ENCODE measurements around the gene SRSF1.

DNA sequence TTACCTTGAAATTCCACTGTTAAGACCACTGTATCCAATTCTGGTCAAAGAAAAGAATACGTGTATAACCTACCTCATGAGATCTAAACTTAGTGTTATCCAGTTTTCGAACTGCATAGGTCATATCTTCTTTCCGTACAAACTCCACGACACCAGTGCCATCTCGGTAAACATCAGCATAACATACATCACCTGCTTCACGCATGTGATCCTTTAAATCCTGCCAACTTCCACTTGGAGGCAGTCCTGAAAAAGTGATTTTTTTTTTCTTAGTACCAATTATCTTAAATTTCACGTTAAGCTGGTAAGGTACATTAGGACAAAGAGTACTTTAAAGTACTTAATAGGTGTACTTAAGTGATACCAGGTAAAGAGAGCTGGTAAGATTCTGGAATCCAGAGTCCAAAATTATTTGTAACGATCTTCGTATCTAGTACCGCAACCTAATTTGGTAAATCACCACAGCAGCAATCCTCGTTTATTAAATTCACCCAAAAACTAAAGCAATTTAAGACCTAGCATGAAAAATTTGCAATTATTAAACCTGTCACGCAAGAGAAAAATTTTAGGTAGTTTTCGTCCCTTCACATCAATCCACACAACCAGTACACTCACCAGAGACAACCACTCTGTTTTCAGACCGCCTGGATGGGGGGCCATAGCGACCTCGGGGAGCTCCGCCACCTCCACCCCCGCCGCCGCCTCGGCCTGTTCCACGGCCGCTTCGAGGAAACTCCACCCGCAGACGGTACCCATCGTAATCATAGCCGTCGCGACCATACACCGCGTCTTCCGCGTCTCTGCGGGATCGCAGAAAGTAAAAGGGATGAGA lies 1.1 kb downstream of the SRSF1 start:
- TF ChIP-seq, protein P1, sequence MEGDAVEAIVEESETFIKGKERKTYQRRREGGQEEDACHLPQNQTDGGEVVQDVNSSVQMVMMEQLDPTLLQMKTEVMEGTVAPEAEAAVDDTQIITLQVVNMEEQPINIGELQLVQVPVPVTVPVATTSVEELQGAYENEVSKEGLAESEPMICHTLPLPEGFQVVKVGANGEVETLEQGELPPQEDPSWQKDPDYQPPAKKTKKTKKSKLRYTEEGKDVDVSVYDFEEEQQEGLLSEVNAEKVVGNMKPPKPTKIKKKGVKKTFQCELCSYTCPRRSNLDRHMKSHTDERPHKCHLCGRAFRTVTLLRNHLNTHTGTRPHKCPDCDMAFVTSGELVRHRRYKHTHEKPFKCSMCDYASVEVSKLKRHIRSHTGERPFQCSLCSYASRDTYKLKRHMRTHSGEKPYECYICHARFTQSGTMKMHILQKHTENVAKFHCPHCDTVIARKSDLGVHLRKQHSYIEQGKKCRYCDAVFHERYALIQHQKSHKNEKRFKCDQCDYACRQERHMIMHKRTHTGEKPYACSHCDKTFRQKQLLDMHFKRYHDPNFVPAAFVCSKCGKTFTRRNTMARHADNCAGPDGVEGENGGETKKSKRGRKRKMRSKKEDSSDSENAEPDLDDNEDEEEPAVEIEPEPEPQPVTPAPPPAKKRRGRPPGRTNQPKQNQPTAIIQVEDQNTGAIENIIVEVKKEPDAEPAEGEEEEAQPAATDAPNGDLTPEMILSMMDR (IDR thresholded peaks at IDR 0.05; ENCODE audit: borderline replicate concordance, extremely low read depth, low read length, poor library complexity, severe bottlenecking) = no peak
- TF ChIP-seq EZH2 (IDR thresholded peaks at IDR 0.05; ENCODE audit: borderline replicate concordance, low read depth, low read length, severe bottlenecking) = no peak

Data from DND-41 (cell line).